PC-9 (cell line): ENCODE results near the gene CDK5. TPM values are rescaled to one million over a fixed set of nuclear protein-coding genes. Genes with fewer than 3 reads are reported as not detected.
A peak's percentile ranks its signal among the peaks of the same experiment; 100 is the strongest.
"Not testable (repeated sequence)": the region's sequence is repeated elsewhere in the genome, so short reads cannot be mapped to it uniquely, and the experiment has no call there.

Experiments
- BruUV-seq: library from RNA; stranded (reverse); fragments of 400-500 nt; replicated peaks from 2 replicates; lab custom pipeline; 2021; lab: Mats Ljungman, UMichigan
- CTCF ChIA-PET: fragments of 300-600 bp; sonication (Branson Sonifier 250); formaldehyde crosslinking; loops from one replicate; lab custom pipeline; 2022; ENCODE audit warnings: antibody characterized with exemption; lab: Charles Lee
- POLR2A ChIA-PET: fragments of 300-600 bp; sonication (Branson Sonifier 250); formaldehyde crosslinking; loops from one replicate; lab custom pipeline; 2022; ENCODE audit warnings: antibody characterized with exemption; ENCODE audit not compliant: unreplicated experiment; lab: Charles Lee
- DNase-seq, 2 experiments: peaks; one replicate each; pipeline versions ENCODE4 v3.0.0 to v3.0.0-alpha.2; 2015 to 2022; ENCODE audit warnings: mixed read lengths in 1 of 2
- H2AFZ ChIP-seq: fragments of 200-600 bp; sonication (generic); 2 replicates; pipeline ENCODE4 v1.8.1; 2017; ENCODE audit warnings: antibody characterized with exemption
- H3F3A ChIP-seq: fragments of 200-600 bp; sonication (generic); 2 replicates; pipeline ENCODE4 v1.8.1; 2017; ENCODE audit warnings: antibody characterized with exemption, mild to moderate bottlenecking, low read depth; ENCODE audit not compliant: insufficient read depth
- H3K27ac ChIP-seq: fragments of 200-600 bp; sonication (generic); 2 replicates; pipeline ENCODE4 v1.6.1; 2016; ENCODE audit warnings: mixed run types
- H3K27me3 ChIP-seq: fragments of 200-600 bp; sonication (generic); 2 replicates; pipeline ENCODE4 v1.6.1; 2016; ENCODE audit warnings: low read depth, mixed run types; ENCODE audit not compliant: insufficient read depth
- H3K36me3 ChIP-seq: fragments of 200-600 bp; sonication (generic); 2 replicates; pipeline ENCODE4 v1.6.1; 2016; ENCODE audit warnings: low read depth, mixed run types
- H3K4me1 ChIP-seq: fragments of 200-600 bp; sonication (generic); replicated peaks from 2 replicates; pipeline ENCODE4 v1.6.1; 2016; ENCODE audit warnings: mixed run types; ENCODE audit not compliant: insufficient read depth
- H3K4me2 ChIP-seq: fragments of 200-600 bp; sonication (generic); 2 replicates; pipeline ENCODE4 v1.6.1; 2017; ENCODE audit warnings: mixed run types
- H3K4me3 ChIP-seq: fragments of 200-600 bp; sonication (generic); 2 replicates; pipeline ENCODE4 v1.6.1; 2016; ENCODE audit warnings: mixed run types
- H3K79me2 ChIP-seq: fragments of 200-600 bp; sonication (generic); 2 replicates; pipeline ENCODE4 v1.6.1; 2017; ENCODE audit warnings: low read depth, mixed run types
- H3K9me2 ChIP-seq: fragments of 200-600 bp; sonication (generic); 2 replicates; pipeline ENCODE4 v1.8.1; 2017; ENCODE audit warnings: mild to moderate bottlenecking; ENCODE audit not compliant: insufficient read depth
- H3K9me3 ChIP-seq: fragments of 200-600 bp; sonication (generic); 2 replicates; pipeline ENCODE4 v1.8.1; 2016; ENCODE audit warnings: low read depth; ENCODE audit not compliant: insufficient read depth
- H4K20me1 ChIP-seq: fragments of 200-600 bp; sonication (generic); 2 replicates; pipeline ENCODE4 v1.8.1; 2017; ENCODE audit not compliant: insufficient read depth
- CTCF ChIP-seq: fragments of 200-600 bp; sonication (generic); conservative IDR thresholded peaks from 2 replicates; pipeline ENCODE4 v1.6.1; 2017; ENCODE audit warnings: mixed run types, antibody characterized with exemption, mild to moderate bottlenecking, moderate library complexity
- EZH2 ChIP-seq: fragments of 200-600 bp; sonication (generic); IDR thresholded peaks from 2 replicates; pipeline ENCODE4 v1.8.0; 2017; ENCODE audit warnings: antibody characterized with exemption, low read depth
- intact Hi-C: fragments of 100-400 bp; cut with micrococcal nuclease; formaldehyde crosslinking; loops from one replicate; pipeline ENCODE4 v1.10.0; 2022; ENCODE audit not compliant: unreplicated experiment
- total RNA-seq: library from RNA; stranded (reverse); gene quantifications from 2 replicates; pipeline ENCODE4 v1.2.3, GENCODE V29; 2021

Gene CDK5
- total RNA-seq, 1 experiment from 2014 or later = 45.7 TPM

GRCh38 chr7:151012031-151012692 lies 45.5 kb downstream of the CDK5 start:
- Histone ChIP-seq H3K27ac (peak overlapping the region; percentile 31), H3K36me3 (no peaks in the 10 kb centered on the region), H3K9me2 (no peaks in the 10 kb centered on the region), H2AFZ (no peak overlapping the region), H3K79me2 (no peaks in the 10 kb centered on the region), H3F3A (peaks cover 11% of the 10 kb centered on the region), H3K27me3 (no peaks in the 10 kb centered on the region), H3K4me2 (peak overlapping the region; percentile 18; the same call in 1 of the 2 replicates), H4K20me1 (no peaks in the 10 kb centered on the region), H3K4me3 (no peak overlapping the region), H3K9me3 (no peaks in the 10 kb centered on the region), H3K4me1 (peaks cover 25% of the 10 kb centered on the region)
- ChIA-PET POLR2A (no interaction called here), CTCF (interaction anchor here (0.6 kb wide), 1 partner anchor 12 kb away, joined by 3 read pairs; the partner anchor contains the start of gene ATG9B)
- intact Hi-C loops = no loop called here
- peak in 1 of 2 experiments; percentile 55 for DNase-seq
- no TSS peak for BruUV-seq
- TF ChIP-seq EZH2 (no peak), CTCF (no peak)

- H3K4me3 ChIP-seq, H2AFZ ChIP-seq, H4K20me1 ChIP-seq, BruUV-seq, H3K36me3 ChIP-seq, H3K9me2 ChIP-seq, intact Hi-C loops, DNase-seq, H3K27me3 ChIP-seq, H3K9me3 ChIP-seq, H3K79me2 ChIP-seq: not testable (repeated sequence)
- CTCF ChIA-PET = interaction anchor here (0.6 kb wide), 1 partner anchor 303 kb away, joined by 8 read pairs; no protein-coding TSS in a partner anchor
- Histone ChIP-seq H3K27ac (peak overlapping the region; percentile 31; the same call in 1 of the 2 replicates), H3F3A (peaks cover 11% of the 10 kb centered on the region), H3K4me2 (peak overlapping the region; percentile 18; the same call in 1 of the 2 replicates), H3K4me1 (peaks cover 26% of the 10 kb centered on the region)
- POLR2A ChIA-PET = interaction anchor here (0.6 kb wide), 1 partner anchor 94 kb away, joined by 27 read pairs; no protein-coding TSS in a partner anchor
These were observed 46.1 kb downstream of the CDK5 start for GRCh38 chr7:151011616-151012015.

GRCh38 chr7:151011097-151011409 lies 46.6 kb downstream of the CDK5 start:
- peaks cover 11% of the 10 kb centered on the region for H3F3A ChIP-seq
- H3K27me3 ChIP-seq = no peaks in the 10 kb centered on the region
- ChIA-PET POLR2A (interaction anchor here (0.6 kb wide), 1 partner anchor 94 kb away, joined by 27 read pairs; no protein-coding TSS in a partner anchor), CTCF (interaction anchor here (0.5 to 0.6 kb wide), 2 partner anchors 74 to 304 kb away, joined by 8 to 11 read pairs; no protein-coding TSS in a partner anchor)
- H3K36me3 ChIP-seq = no peaks in the 10 kb centered on the region
- H3K79me2 ChIP-seq = no peaks in the 10 kb centered on the region
- H3K9me3 ChIP-seq = no peaks in the 10 kb centered on the region
- TF ChIP-seq EZH2 (no peak), CTCF (no peak)
- H3K4me2 ChIP-seq = no peak overlapping the region
- intact Hi-C loops = no loop called here
- no TSS peak for BruUV-seq
- H3K4me1 ChIP-seq = peaks cover 26% of the 10 kb centered on the region
- H2AFZ ChIP-seq = no peak overlapping the region
- no peaks in the 10 kb centered on the region for H3K9me2 ChIP-seq
- no peak overlapping the region for H3K4me3 ChIP-seq
- no peak for DNase-seq
- H3K27ac ChIP-seq = no peak overlapping the region
- H4K20me1 ChIP-seq = no peaks in the 10 kb centered on the region
